ENCODE data around the gene CARS2.
A peak's percentile ranks its signal among the peaks of the same experiment; 100 is the strongest.
"Not testable (repeated sequence)": the region's sequence is repeated elsewhere in the genome, so short reads cannot be mapped to it uniquely, and the experiment has no call there.

The CARS2 gene

DNA sequence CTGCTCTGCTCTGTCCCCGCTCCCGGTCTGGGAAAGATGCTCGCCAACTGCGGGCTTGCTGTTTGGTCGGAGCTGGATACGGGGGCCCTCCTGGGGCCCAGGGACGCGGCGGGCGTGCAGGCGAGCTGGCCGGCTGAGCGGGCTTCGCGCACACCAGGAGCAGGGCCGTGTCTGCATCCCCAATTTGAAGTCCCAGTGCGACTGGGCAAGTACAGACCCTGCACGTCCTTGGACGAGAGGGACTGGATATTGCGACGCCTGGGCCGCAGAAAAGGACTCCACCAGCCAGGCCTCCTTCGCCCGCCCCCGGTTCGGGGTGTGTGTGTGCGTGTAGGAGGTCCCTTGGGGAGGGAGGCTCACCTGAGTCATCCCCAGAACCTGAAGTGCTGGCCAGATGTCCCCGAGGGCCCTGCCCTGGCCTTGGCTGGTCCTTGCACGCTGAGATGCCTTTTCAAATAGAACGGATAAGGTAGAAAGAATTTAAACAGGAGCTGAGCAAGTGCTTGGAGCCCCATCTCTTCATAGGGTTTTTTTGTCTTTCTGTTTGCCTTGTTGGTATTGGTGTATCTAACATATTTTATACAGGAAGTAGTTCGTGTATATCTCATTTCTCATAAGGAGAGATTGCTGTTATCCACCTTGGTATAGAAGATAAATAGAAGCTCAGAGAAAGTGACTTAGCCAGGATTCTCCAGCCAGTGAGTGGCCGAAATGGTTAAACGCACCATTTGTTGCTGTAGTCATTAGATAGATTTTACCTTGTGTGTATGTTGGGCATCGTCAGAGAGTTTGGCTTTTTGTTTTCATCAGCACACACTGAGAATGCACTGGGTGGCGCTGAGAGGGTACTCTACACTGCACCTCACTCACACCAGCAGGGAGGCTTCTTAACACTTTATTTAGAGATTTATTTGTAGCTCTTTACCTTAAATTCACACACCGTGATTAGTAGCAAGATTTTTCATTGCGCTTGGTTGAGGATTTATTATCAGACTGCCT, 89.5 kb downstream of the CARS2 start:
- Histone ChIP-seq H3K27me3 (no peaks in the 10 kb centered on the region), H3K9me3 (no peaks in the 10 kb centered on the region), H3K4me3 (ENCODE audit: low read depth, low read length) (peak overlapping the region; percentile 89), H3K4me1 (peaks cover 4% of the 10 kb centered on the region; the same call in 1 of the 2 replicates), H3K36me3 (no peaks in the 10 kb centered on the region)
- TF ChIP-seq, protein P1, sequence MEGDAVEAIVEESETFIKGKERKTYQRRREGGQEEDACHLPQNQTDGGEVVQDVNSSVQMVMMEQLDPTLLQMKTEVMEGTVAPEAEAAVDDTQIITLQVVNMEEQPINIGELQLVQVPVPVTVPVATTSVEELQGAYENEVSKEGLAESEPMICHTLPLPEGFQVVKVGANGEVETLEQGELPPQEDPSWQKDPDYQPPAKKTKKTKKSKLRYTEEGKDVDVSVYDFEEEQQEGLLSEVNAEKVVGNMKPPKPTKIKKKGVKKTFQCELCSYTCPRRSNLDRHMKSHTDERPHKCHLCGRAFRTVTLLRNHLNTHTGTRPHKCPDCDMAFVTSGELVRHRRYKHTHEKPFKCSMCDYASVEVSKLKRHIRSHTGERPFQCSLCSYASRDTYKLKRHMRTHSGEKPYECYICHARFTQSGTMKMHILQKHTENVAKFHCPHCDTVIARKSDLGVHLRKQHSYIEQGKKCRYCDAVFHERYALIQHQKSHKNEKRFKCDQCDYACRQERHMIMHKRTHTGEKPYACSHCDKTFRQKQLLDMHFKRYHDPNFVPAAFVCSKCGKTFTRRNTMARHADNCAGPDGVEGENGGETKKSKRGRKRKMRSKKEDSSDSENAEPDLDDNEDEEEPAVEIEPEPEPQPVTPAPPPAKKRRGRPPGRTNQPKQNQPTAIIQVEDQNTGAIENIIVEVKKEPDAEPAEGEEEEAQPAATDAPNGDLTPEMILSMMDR (IDR thresholded peaks at IDR 0.05; ENCODE audit: low read depth, low read length), result peak; percentile 15; the same call in 1 of the 2 replicates
- DNase-seq, result no peak

DNA sequence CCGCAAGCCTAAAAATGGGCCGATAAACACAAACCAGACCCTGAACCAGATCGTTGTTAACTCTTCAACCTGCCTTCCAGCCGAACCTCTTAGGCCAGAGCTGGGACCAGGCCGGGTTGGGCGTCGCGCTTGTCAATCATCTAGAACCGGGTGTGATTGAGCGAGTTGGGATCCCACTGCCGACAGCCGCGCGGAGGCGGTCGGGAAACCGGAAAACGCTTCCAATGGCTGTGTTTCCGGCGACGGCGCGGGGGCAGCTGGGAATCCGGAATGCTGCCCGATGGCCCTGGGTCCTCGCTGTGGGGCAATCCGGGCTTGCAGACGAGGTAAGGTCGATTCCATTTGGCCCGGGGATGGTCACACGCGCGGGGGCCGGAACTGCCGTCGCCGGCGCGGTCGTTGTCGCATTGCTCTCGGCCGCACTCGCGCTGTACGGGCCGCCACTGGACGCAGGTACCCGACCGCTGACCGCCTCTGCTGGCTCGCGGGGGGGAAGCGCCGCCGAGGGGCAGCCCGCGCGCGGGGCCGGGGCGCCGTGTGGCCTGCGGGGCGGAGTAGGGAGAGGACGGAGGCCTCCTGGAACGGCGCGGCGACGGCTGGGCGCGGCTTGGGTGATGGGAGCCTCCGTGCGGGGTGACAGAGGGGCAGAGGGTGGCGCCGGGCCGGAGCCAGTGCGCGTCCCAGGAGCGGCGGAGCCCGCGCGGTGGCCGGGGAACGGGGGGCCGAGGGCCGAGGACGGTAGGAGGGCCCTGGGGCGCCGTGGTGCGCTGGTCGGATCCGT, 90.4 kb downstream of the CARS2 start, which contains the start of gene NAXD:
NAXD (plus strand) TSS at position 224 of the 781 bp plus-strand sequence; CDS start at position 281, 57 bp downstream.
- Histone ChIP-seq H3K9me3 (no peaks in the 10 kb centered on the region), H3K4me3 (ENCODE audit: low read depth, low read length) (peak within 1 kb of the TSS; percentile 89), H3K27me3 (no peaks in the 10 kb centered on the region), H3K4me1 (peaks cover 4% of the 10 kb centered on the region; the same call in 1 of the 2 replicates), H3K36me3 (no peaks in the 10 kb centered on the region)
- DNase-seq, result peak; percentile 95
- TF ChIP-seq, protein P1 (IDR thresholded peaks at IDR 0.05; ENCODE audit: low read depth, low read length), result no peak

DNA sequence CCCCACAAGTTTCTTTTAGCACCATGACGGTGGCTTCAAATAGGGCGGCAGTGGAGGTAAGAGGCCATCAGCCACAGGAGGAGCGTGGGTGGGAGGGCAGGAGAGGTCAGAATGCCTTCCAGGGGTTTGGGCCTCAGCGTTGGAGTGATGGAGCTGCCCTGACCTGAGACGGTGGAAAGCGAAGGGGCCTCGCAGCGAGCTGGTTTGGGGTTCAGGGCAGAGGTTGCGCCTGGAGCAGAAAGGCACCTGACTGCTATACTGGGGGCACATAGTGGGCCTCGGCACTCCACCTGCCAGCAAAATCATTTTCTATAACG, 91.0 kb downstream of the CARS2 start:
- H3K4me3 ChIP-seq (ENCODE audit: low read depth, low read length), result peak overlapping the region; percentile 89
- DNase-seq, result no peak
- no peaks in the 10 kb centered on the region for H3K27me3 ChIP-seq
- H3K4me1 ChIP-seq, result peaks cover 4% of the 10 kb centered on the region; the same call in 1 of the 2 replicates
- TF ChIP-seq, protein P1 (IDR thresholded peaks at IDR 0.05; ENCODE audit: low read depth, low read length), result no peak
- no peaks in the 10 kb centered on the region for H3K36me3 ChIP-seq
- no peaks in the 10 kb centered on the region for H3K9me3 ChIP-seq

DNA sequence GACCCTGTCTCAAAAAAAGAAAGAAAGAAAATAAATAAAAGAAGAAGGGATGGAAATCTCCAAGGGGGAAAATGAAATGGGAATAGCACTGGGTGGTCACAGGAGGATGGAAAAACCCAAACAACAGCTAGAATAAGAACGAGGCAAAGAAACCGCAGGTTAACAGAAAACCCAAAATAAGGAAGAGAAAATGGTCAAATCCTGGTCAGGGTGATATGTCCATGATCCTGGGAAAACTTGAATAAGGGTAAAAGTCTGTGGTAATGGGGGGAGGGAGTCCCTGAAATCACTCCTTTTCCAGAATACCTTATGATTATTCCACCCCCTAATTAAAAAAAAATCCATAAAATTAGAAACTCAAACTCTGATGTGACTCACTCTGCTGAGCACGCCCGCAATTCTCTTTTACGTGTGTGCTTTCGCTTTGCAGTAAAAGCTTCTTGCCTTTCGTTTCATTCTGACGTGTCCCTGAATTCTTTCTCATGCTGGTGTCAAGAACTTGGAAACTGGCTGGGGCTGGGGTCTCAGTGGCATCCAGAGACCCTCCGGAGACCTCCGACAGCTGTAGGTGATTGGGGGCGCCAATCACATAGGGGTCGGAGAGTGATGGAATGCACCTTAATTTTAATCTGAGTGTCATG, 94.8 kb downstream of the CARS2 start:
- TF ChIP-seq, protein P1 (IDR thresholded peaks at IDR 0.05; ENCODE audit: low read depth, low read length), result no peak
- H3K27me3 ChIP-seq, result no peaks in the 10 kb centered on the region
- no peaks in the 10 kb centered on the region for H3K36me3 ChIP-seq
- no peak for DNase-seq
- H3K9me3 ChIP-seq, result no peaks in the 10 kb centered on the region
- no peak overlapping the region for H3K4me3 ChIP-seq (ENCODE audit: low read depth, low read length)
- no peaks in the 10 kb centered on the region for H3K4me1 ChIP-seq

DNA sequence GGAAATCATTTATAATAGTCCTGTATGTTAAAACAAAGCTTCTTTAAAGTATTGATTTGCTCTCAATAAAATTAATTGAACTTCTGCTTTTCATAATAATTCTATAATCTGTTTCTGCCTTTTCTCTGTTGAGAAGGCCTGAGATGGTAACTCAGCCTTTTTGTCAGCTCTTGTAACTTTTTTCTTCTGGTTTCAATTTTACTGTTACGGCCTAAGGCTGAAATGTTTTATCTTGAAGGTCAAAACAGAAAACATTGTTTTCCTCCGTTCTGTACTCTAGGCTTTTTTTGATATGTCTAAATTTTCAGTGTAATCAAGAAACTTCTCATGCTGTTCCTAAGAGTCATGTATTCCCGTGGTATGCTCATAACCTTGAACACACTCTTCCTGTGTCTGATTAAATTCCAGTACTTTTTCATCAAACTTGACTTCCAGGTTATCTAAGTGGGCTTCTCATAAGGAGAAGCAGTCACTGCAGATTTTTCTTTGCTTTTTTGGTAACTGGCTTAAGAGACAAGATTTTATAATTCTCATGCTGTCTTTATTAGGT, 98.2 kb downstream of the CARS2 start:
- TF ChIP-seq, protein P1 (IDR thresholded peaks at IDR 0.05; ENCODE audit: low read depth, low read length), result no peak
- no peaks in the 10 kb centered on the region for H3K36me3 ChIP-seq
- DNase-seq, result no peak
- no peaks in the 10 kb centered on the region for H3K27me3 ChIP-seq
- no peaks in the 10 kb centered on the region for H3K9me3 ChIP-seq
- no peak overlapping the region for H3K4me3 ChIP-seq (ENCODE audit: low read depth, low read length)
- no peaks in the 10 kb centered on the region for H3K4me1 ChIP-seq

DNA sequence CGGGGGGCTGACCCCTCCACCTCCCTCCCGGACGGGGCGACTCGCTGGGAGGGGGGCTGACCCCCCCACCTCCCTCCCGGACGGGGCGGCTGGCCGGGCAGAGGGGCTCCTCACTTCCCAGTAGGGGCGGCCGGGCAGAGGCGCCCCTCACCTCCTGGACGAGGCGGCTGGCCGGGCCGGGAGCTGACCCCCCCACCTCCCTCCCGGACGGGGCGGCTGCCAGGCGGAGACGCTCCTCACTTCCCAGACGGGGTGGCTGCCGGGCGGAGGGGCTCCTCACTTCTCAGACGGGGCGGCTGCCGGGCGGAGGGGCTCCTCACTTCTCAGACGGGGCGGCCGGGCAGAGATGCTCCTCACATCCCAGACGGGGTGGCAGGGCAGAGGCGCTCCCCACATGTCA, 99.6 kb downstream of the CARS2 start:
- not testable (repeated sequence) for H3K9me3 ChIP-seq; DNase-seq; H3K4me1 ChIP-seq; H3K36me3 ChIP-seq; H3K27me3 ChIP-seq; H3K4me3 ChIP-seq (ENCODE audit: low read depth, low read length)
